Panc1 (cell line): ENCODE results near the gene MSN. TPM values are rescaled to one million over a fixed set of nuclear protein-coding genes. Genes with fewer than 3 reads are reported as not detected.

ENCODE experiments used
- ATAC-seq: fragments of 200-7000 bp; cut with Tn5 transposase; 2 replicates; pipeline ENCODE4 v1.9.1; 2020; ENCODE audit warnings: mild to moderate bottlenecking, moderate library complexity
- BruUV-seq: library from RNA; stranded (reverse); fragments of 400-500 nt; replicated peaks from 2 replicates; lab custom pipeline; 2021; lab: Mats Ljungman, UMichigan
- CTCF ChIA-PET: fragments of 300-600 bp; sonication (Branson Sonifier 250); formaldehyde crosslinking; loops from one replicate; lab custom pipeline; 2022; ENCODE audit warnings: antibody characterized with exemption; lab: Charles Lee
- POLR2A ChIA-PET: fragments of 300-600 bp; sonication (Branson Sonifier 250); formaldehyde crosslinking; loops from one replicate; lab custom pipeline; 2022; ENCODE audit warnings: antibody characterized with exemption; lab: Charles Lee
- DNase-seq: peaks from one replicate; pipeline ENCODE4 v3.0.0-alpha.2; 2010; ENCODE audit warnings: low read depth, low spot score
- H3K27ac ChIP-seq: 2 replicates; pipeline ENCODE4 v1.5.1; 2011; ENCODE audit warnings: mild to moderate bottlenecking, low read length, inconsistent platforms
- H3K27me3 ChIP-seq: fragments of 200-500 bp; sonication (Bioruptor generic); 2 replicates; pipeline ENCODE4 v1.6.0; 2014; ENCODE audit warnings: low read length, inconsistent platforms; ENCODE audit not compliant: control insufficient read depth, insufficient read depth
- H3K36me3 ChIP-seq: fragments of 200-500 bp; sonication (Bioruptor generic); 2 replicates; pipeline ENCODE4 v1.5.1; 2014; ENCODE audit warnings: inconsistent platforms, mild to moderate bottlenecking, low read length, moderate library complexity; ENCODE audit not compliant: control insufficient read depth, insufficient read depth
- H3K4me1 ChIP-seq: 2 replicates; pipeline ENCODE4 v1.5.1; 2011; ENCODE audit warnings: inconsistent platforms, mild to moderate bottlenecking, low read length, moderate library complexity; ENCODE audit not compliant: control insufficient read depth, insufficient read depth
- H3K4me3 ChIP-seq, 2 experiments: 2 replicates each; pipeline ENCODE4 v1.5.1; 2011 to 2012; ENCODE audit warnings: low read depth in 2 of 2, low read length in 2 of 2, mild to moderate bottlenecking in 2 of 2, inconsistent platforms in 1 of 2, moderate library complexity in 1 of 2
- H3K9me3 ChIP-seq: fragments of 200-500 bp; sonication (Bioruptor generic); 2 replicates; pipeline ENCODE4 v1.5.1; 2014; ENCODE audit warnings: low read depth, mild to moderate bottlenecking, inconsistent platforms, low read length, moderate library complexity; ENCODE audit not compliant: control insufficient read depth, insufficient read depth
- POLR2AphosphoS5 ChIP-seq: IDR thresholded peaks from 2 replicates; pipeline ENCODE4 v1.6.1; 2012; ENCODE audit warnings: mild to moderate bottlenecking, low read depth, low read length, moderate library complexity
- SIN3A ChIP-seq: IDR thresholded peaks from 2 replicates; pipeline ENCODE4 v1.6.1; 2012; ENCODE audit warnings: low read depth, mild to moderate bottlenecking, low read length, moderate library complexity, borderline replicate concordance; ENCODE audit not compliant: insufficient read depth
- TCF7L2 ChIP-seq: IDR thresholded peaks from 2 replicates; pipeline ENCODE4 v1.6.1; 2011; ENCODE audit warnings: mild to moderate bottlenecking, low read depth, low read length, inconsistent platforms
- in situ Hi-C: cut with HindIII; loops from 2 replicates; pipeline ENCODE4 v1.10.0; 2016; ENCODE audit warnings: low sequenced_read_pairs, low pct_unique_long_range_greater_than_20kb
- intact Hi-C: fragments of 100-400 bp; cut with micrococcal nuclease; formaldehyde crosslinking; loops from one replicate; pipeline ENCODE4 v1.10.0; 2022; ENCODE audit not compliant: unreplicated experiment
- total RNA-seq: library from RNA; stranded (reverse); gene quantifications from one replicate; pipeline ENCODE4 v1.2.1, GENCODE V29; 2021; ENCODE audit not compliant: unreplicated experiment
- TF ChIP-seq, protein P1 (sequence below): fragments of 450-650 bp; IDR thresholded peaks from 2 replicates; pipeline ENCODE4 v1.5.1; 2017; ENCODE audit warnings: mild to moderate bottlenecking
- TF ChIP-seq, protein P2 (sequence below), 2 experiments: IDR thresholded peaks; 2 replicates each; pipeline ENCODE4 v1.6.1; 2011 to 2012; ENCODE audit warnings: low read depth in 2 of 2, control low read depth in 1 of 2, low read length in 1 of 2, mild to moderate bottlenecking in 1 of 2, moderate library complexity in 1 of 2; ENCODE audit not compliant: insufficient read depth in 1 of 2

Gene MSN
- total RNA-seq, 1 experiment from 2014 or later, result 185 TPM

DNA sequence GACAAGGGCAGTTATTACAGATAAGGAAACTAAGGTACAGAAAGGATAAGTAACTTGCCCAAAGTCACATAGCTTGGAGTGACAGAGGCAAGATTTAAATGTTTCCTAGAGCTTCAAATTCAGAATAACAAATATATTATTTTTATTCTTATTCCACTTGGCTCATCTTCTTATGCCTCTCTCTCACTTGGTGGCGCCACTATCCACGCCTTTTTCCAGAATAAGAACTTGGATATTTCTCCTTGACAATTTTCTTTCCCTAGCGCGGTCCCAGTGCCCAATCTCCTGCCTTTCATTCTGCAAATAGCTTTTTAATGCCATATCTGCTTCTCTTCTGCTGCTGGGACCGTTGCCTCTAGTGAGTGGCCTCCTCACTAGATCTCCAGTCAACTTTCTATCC is 78.5 kb downstream of the MSN start:
- POLR2A ChIA-PET, result no interaction called here
- TF ChIP-seq TCF7L2, result no peak
- TF ChIP-seq SIN3A, result no peak
- TF ChIP-seq, protein P1, sequence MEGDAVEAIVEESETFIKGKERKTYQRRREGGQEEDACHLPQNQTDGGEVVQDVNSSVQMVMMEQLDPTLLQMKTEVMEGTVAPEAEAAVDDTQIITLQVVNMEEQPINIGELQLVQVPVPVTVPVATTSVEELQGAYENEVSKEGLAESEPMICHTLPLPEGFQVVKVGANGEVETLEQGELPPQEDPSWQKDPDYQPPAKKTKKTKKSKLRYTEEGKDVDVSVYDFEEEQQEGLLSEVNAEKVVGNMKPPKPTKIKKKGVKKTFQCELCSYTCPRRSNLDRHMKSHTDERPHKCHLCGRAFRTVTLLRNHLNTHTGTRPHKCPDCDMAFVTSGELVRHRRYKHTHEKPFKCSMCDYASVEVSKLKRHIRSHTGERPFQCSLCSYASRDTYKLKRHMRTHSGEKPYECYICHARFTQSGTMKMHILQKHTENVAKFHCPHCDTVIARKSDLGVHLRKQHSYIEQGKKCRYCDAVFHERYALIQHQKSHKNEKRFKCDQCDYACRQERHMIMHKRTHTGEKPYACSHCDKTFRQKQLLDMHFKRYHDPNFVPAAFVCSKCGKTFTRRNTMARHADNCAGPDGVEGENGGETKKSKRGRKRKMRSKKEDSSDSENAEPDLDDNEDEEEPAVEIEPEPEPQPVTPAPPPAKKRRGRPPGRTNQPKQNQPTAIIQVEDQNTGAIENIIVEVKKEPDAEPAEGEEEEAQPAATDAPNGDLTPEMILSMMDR, result peak; percentile 51
- TF ChIP-seq POLR2AphosphoS5, result no peak
- no peaks in the 10 kb centered on the region for H3K27me3 ChIP-seq
- no peak for DNase-seq
- CTCF ChIA-PET, result interaction anchor here (0.6 kb wide), 1 partner anchor 121 kb away, joined by 3 read pairs; no protein-coding TSS in a partner anchor
- no peaks in the 10 kb centered on the region for H3K36me3 ChIP-seq
- intact Hi-C loops, result no loop called here
- no peak overlapping the region for H3K27ac ChIP-seq
- no peaks in the 10 kb centered on the region for H3K9me3 ChIP-seq
- H3K4me3 ChIP-seq, result no peak overlapping the region
- ATAC-seq, result no peak
- in situ Hi-C loops, result no loop called here
- no TSS peak for BruUV-seq
- no peaks in the 10 kb centered on the region for H3K4me1 ChIP-seq

DNA sequence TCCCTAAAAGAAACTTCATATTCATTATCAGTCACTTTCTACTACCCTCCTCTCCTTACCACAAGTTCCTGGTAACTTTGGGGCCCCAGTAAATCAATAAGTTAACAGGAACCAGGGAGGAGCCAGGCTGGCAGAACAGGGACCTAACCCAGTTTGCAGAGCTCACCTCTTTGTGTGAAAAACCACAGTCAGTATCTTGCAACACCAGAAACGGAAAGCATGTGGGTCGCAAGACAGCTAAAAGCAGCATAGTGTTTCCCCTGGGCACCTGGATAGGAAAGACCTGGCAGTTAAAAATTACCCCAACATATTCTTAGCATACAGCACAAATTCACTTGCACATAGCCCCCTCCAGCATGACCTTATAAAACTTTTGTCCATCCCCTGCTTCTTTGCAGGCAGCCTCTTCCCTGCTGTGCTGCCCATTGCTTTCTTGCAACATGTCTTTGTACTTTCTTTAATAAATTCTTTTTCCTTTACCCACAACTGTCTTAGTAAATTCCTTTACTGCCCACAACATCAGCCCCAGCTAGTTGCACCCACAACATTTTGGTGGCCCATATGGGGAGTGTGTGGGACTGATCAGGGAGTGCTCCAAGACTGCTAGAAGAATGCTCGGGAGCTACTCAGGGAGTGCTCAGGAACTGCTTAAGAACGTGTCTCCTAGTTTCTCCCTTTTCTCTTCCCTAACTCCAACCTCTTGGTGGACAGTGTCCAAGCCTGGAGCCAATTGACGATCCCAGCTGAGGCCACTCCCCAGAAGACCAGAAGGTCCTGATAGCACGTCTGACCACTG is 83.4 kb downstream of the MSN start:
- Histone ChIP-seq H3K4me3 (no peak overlapping the region), H3K36me3 (no peaks in the 10 kb centered on the region), H3K27ac (no peak overlapping the region), H3K9me3 (no peaks in the 10 kb centered on the region), H3K4me1 (no peaks in the 10 kb centered on the region), H3K27me3 (no peaks in the 10 kb centered on the region)
- ChIA-PET POLR2A (no interaction called here), CTCF (no interaction called here)
- BruUV-seq, result no TSS peak
- TF ChIP-seq, protein P2, sequence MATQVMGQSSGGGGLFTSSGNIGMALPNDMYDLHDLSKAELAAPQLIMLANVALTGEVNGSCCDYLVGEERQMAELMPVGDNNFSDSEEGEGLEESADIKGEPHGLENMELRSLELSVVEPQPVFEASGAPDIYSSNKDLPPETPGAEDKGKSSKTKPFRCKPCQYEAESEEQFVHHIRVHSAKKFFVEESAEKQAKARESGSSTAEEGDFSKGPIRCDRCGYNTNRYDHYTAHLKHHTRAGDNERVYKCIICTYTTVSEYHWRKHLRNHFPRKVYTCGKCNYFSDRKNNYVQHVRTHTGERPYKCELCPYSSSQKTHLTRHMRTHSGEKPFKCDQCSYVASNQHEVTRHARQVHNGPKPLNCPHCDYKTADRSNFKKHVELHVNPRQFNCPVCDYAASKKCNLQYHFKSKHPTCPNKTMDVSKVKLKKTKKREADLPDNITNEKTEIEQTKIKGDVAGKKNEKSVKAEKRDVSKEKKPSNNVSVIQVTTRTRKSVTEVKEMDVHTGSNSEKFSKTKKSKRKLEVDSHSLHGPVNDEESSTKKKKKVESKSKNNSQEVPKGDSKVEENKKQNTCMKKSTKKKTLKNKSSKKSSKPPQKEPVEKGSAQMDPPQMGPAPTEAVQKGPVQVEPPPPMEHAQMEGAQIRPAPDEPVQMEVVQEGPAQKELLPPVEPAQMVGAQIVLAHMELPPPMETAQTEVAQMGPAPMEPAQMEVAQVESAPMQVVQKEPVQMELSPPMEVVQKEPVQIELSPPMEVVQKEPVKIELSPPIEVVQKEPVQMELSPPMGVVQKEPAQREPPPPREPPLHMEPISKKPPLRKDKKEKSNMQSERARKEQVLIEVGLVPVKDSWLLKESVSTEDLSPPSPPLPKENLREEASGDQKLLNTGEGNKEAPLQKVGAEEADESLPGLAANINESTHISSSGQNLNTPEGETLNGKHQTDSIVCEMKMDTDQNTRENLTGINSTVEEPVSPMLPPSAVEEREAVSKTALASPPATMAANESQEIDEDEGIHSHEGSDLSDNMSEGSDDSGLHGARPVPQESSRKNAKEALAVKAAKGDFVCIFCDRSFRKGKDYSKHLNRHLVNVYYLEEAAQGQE (IDR thresholded peaks at IDR 0.05; ENCODE audit: insufficient read depth in 1 of 2, low read depth in 2 of 2, low read length in 1 of 2), result no peak
- TF ChIP-seq POLR2AphosphoS5 (no peak), SIN3A (no peak), TCF7L2 (no peak)
- TF ChIP-seq, protein P1, result no peak
- no peak for DNase-seq
- ATAC-seq, result no peak
- intact Hi-C loops, result loop anchor here (10.0 kb wide), 1 partner anchor 234 kb away; no protein-coding TSS in a partner anchor
- in situ Hi-C loops, result no loop called here
